GM23338 (cell line): ENCODE measurements around the gene KNTC1. TPM values are rescaled to one million over a fixed set of nuclear protein-coding genes. Genes with fewer than 3 reads are reported as not detected.
"Not testable (repeated sequence)": the region's sequence is repeated elsewhere in the genome, so short reads cannot be mapped to it uniquely, and the experiment has no call there.

Experiments
- ATAC-seq: fragments of 200-7000 bp; cut with Tn5 transposase; 3 replicates; pipeline ENCODE4 v1.9.1; 2020
- DNase-seq: peaks from one replicate; pipeline ENCODE4 v3.0.0-alpha.2; 2015; ENCODE audit warnings: low spot score
- H2AFZ ChIP-seq: fragments of 200-600 bp; sonication (generic); 2 replicates; pipeline ENCODE4 v1.8.0; 2016; ENCODE audit warnings: antibody characterized with exemption, mild to moderate bottlenecking, moderate library complexity
- H3F3A ChIP-seq: fragments of 200-600 bp; sonication (generic); replicated peaks from 2 replicates; pipeline ENCODE4 v1.8.0; 2017; ENCODE audit warnings: antibody characterized with exemption, mixed run types, low read depth
- H3K27ac ChIP-seq: fragments of 200-600 bp; sonication (generic); 2 replicates; pipeline ENCODE4 v1.6.1; 2016; ENCODE audit warnings: low read depth
- H3K27me3 ChIP-seq: fragments of 200-600 bp; sonication (generic); 2 replicates; pipeline ENCODE4 v1.8.0; 2016; ENCODE audit warnings: mild to moderate bottlenecking, mixed run types, moderate library complexity; ENCODE audit not compliant: insufficient read depth
- H3K36me3 ChIP-seq: fragments of 200-600 bp; sonication (generic); 2 replicates; pipeline ENCODE4 v1.8.0; 2016; ENCODE audit warnings: mild to moderate bottlenecking; ENCODE audit not compliant: insufficient read depth
- H3K4me1 ChIP-seq: fragments of 200-600 bp; sonication (generic); 2 replicates; pipeline ENCODE4 v1.8.0; 2016; ENCODE audit warnings: mild to moderate bottlenecking, moderate library complexity; ENCODE audit not compliant: insufficient read depth
- H3K4me2 ChIP-seq: fragments of 200-600 bp; sonication (generic); 2 replicates; pipeline ENCODE4 v1.7.1; 2017; ENCODE audit warnings: mixed run types
- H3K4me3 ChIP-seq: fragments of 200-600 bp; sonication (generic); 2 replicates; pipeline ENCODE4 v1.6.1; 2016; ENCODE audit warnings: mixed run types
- H3K79me2 ChIP-seq: fragments of 200-600 bp; sonication (generic); replicated peaks from 2 replicates; pipeline ENCODE4 v1.8.0; 2017; ENCODE audit warnings: mild to moderate bottlenecking; ENCODE audit not compliant: insufficient read depth
- H3K9me2 ChIP-seq: fragments of 200-600 bp; sonication (generic); 2 replicates; pipeline ENCODE4 v1.8.0; 2017; ENCODE audit not compliant: insufficient read depth
- H4K20me1 ChIP-seq: fragments of 200-600 bp; sonication (generic); replicated peaks from 2 replicates; pipeline ENCODE4 v1.8.0; 2017; ENCODE audit warnings: mild to moderate bottlenecking; ENCODE audit not compliant: insufficient read depth
- H3K27ac Mint-ChIP-seq: 2 replicates; pipeline ENCODE4 v1.8.0; 2020; ENCODE audit warnings: inconsistent platforms, mild to moderate bottlenecking, moderate library complexity, mixed read lengths
- H3K27me3 Mint-ChIP-seq: 3 replicates; pipeline ENCODE4 v1.8.0; 2022; ENCODE audit warnings: low read depth, mild to moderate bottlenecking, moderate library complexity, mixed read lengths, inconsistent platforms; ENCODE audit not compliant: insufficient read depth, poor library complexity
- H3K36me3 Mint-ChIP-seq: 3 replicates; pipeline ENCODE4 v1.8.0; 2021; ENCODE audit warnings: low read depth, mild to moderate bottlenecking, inconsistent platforms, moderate library complexity, mixed read lengths
- H3K4me1 Mint-ChIP-seq: 3 replicates; pipeline ENCODE4 v1.8.0; 2020; ENCODE audit warnings: mild to moderate bottlenecking, inconsistent platforms, mixed read lengths
- H3K4me3 Mint-ChIP-seq: 3 replicates; pipeline ENCODE4 v1.8.0; 2021; ENCODE audit warnings: moderate library complexity, mild to moderate bottlenecking, inconsistent platforms, mixed read lengths
- H3K9me3 Mint-ChIP-seq: 3 replicates; pipeline ENCODE4 v1.8.0; 2020; ENCODE audit warnings: moderate library complexity, mild to moderate bottlenecking, inconsistent platforms, mixed read lengths
- CREB1 ChIP-seq: fragments of 250-450 bp; sonication (Bioruptor Pico); IDR thresholded peaks from 2 replicates; pipeline ENCODE4 v1.5.0; 2020; ENCODE audit warnings: low read depth, mild to moderate bottlenecking, moderate library complexity
- EZH2 ChIP-seq: fragments of 200-600 bp; sonication (generic); IDR thresholded peaks from one replicate; pipeline ENCODE4 v1.8.0; 2017; ENCODE audit warnings: antibody characterized with exemption, mild to moderate bottlenecking, low read depth; ENCODE audit not compliant: unreplicated experiment
- EZH2phosphoT487 ChIP-seq: fragments of 200-600 bp; sonication (generic); IDR thresholded peaks from one replicate; pipeline ENCODE4 v1.8.1; 2018; ENCODE audit warnings: antibody characterized with exemption; ENCODE audit not compliant: unreplicated experiment
- JUNB ChIP-seq: IDR thresholded peaks from one replicate; pipeline ENCODE4 v1.6.1; 2016; ENCODE audit warnings: antibody characterized with exemption; ENCODE audit not compliant: unreplicated experiment
- STAT1 ChIP-seq: IDR thresholded peaks from one replicate; pipeline ENCODE4 v1.6.1; 2016; ENCODE audit warnings: antibody characterized with exemption; ENCODE audit not compliant: unreplicated experiment
- ZNF114 ChIP-seq: fragments of 250-450 bp; sonication (Bioruptor Pico); IDR thresholded peaks from 2 replicates; pipeline ENCODE4 v1.5.0; 2020; ENCODE audit warnings: mild to moderate bottlenecking, moderate library complexity
- polyA plus RNA-seq: library from polyadenylated mRNA; unstranded; fragments of >200 nt; fragmentation: Nextera tagmentation; extraction: Ambion mirVana; gene quantifications from 2 replicates; pipeline ENCODE4 v1.2.1, GENCODE V29; 2016
- total RNA-seq: library from RNA; depleted of rRNA; stranded (reverse); fragments of >200 nt; shearing (Covaris generic); gene quantifications from 2 replicates; pipeline ENCODE4 v1.2.3, GENCODE V29; 2014
- TF ChIP-seq, protein P1 (sequence below), 2 experiments: fragments of 200-600 bp in 1 of 2; sonication (generic) in 1 of 2; conservative IDR thresholded peaks; 2 replicates each; pipeline versions ENCODE4 v1.5.1 to v1.6.1; 2016 to 2017; ENCODE audit warnings: antibody characterized with exemption in 2 of 2, low read depth in 2 of 2, mild to moderate bottlenecking in 2 of 2, moderate library complexity in 1 of 2
- TF ChIP-seq, protein P2 (sequence below): IDR thresholded peaks from one replicate; pipeline ENCODE4 v1.6.1; 2018; ENCODE audit warnings: antibody characterized with exemption; ENCODE audit not compliant: unreplicated experiment
- TF ChIP-seq, protein P3 (sequence below): IDR thresholded peaks from 2 replicates; pipeline ENCODE4 v1.6.1; 2016; ENCODE audit warnings: antibody characterized with exemption

KNTC1 gene
- total and polyA plus RNA-seq, 2 experiments from 2014 or later: 55.2 to 98.0 TPM

DNA sequence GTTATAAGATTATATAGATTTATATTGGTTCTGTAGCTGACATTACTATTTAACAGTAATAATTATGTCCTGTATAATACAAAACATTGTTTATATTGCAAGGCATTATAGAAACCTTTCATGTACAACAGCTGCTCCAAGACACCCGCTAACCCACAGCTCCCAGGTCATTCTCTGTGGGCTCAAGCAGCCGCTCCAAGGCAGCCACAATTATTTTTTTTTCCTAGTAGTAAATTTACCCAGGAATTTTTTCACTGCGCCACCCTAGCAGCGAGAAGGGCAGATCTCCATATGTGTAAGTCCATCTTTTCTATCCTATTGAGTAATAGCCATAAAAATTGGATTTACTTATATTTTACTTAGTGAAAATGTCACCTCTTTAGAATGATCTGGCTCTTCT, 36.3 kb downstream of the KNTC1 start (continued):
- TF ChIP-seq, protein P1, sequence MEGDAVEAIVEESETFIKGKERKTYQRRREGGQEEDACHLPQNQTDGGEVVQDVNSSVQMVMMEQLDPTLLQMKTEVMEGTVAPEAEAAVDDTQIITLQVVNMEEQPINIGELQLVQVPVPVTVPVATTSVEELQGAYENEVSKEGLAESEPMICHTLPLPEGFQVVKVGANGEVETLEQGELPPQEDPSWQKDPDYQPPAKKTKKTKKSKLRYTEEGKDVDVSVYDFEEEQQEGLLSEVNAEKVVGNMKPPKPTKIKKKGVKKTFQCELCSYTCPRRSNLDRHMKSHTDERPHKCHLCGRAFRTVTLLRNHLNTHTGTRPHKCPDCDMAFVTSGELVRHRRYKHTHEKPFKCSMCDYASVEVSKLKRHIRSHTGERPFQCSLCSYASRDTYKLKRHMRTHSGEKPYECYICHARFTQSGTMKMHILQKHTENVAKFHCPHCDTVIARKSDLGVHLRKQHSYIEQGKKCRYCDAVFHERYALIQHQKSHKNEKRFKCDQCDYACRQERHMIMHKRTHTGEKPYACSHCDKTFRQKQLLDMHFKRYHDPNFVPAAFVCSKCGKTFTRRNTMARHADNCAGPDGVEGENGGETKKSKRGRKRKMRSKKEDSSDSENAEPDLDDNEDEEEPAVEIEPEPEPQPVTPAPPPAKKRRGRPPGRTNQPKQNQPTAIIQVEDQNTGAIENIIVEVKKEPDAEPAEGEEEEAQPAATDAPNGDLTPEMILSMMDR (conservative IDR thresholded peaks at IDR 0.05; ENCODE audit: low read depth in 2 of 2): no peak
- TF ChIP-seq STAT1 (no peak), EZH2phosphoT487 (no peak), ZNF114 (CRISPR knock-in tag) (no peak), CREB1 (CRISPR knock-in tag) (no peak), EZH2 (no peak)
- TF ChIP-seq, protein P2, sequence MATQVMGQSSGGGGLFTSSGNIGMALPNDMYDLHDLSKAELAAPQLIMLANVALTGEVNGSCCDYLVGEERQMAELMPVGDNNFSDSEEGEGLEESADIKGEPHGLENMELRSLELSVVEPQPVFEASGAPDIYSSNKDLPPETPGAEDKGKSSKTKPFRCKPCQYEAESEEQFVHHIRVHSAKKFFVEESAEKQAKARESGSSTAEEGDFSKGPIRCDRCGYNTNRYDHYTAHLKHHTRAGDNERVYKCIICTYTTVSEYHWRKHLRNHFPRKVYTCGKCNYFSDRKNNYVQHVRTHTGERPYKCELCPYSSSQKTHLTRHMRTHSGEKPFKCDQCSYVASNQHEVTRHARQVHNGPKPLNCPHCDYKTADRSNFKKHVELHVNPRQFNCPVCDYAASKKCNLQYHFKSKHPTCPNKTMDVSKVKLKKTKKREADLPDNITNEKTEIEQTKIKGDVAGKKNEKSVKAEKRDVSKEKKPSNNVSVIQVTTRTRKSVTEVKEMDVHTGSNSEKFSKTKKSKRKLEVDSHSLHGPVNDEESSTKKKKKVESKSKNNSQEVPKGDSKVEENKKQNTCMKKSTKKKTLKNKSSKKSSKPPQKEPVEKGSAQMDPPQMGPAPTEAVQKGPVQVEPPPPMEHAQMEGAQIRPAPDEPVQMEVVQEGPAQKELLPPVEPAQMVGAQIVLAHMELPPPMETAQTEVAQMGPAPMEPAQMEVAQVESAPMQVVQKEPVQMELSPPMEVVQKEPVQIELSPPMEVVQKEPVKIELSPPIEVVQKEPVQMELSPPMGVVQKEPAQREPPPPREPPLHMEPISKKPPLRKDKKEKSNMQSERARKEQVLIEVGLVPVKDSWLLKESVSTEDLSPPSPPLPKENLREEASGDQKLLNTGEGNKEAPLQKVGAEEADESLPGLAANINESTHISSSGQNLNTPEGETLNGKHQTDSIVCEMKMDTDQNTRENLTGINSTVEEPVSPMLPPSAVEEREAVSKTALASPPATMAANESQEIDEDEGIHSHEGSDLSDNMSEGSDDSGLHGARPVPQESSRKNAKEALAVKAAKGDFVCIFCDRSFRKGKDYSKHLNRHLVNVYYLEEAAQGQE: no peak

DNA sequence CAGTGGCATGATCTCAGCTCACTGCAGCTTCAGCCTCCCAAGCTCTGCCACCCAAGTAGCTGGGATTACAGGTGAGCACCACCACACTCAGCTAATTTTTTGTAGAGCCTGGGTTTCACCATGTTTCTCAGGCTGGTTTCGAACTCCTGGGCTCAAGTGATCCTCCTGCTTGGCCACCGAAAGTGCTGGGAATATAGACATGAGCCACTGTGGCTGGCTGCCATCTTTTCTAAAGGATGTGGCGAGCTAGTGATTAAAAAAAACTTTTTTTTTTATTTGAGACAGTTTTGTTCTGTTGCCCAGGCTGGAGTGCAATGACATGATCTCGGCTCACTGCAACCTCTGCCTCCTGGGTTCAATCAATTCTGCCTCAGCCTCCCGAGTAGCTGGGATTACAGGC, 39.8 kb downstream of the KNTC1 start:
- H3K27me3 Mint-ChIP-seq, ATAC-seq, H3K4me2 ChIP-seq, H2AFZ ChIP-seq, DNase-seq, H3K27me3 ChIP-seq, H3K4me1 Mint-ChIP-seq, H3K4me3 ChIP-seq, H4K20me1 ChIP-seq, H3K9me3 Mint-ChIP-seq, H3K79me2 ChIP-seq, H3K4me3 Mint-ChIP-seq, H3K27ac Mint-ChIP-seq, H3F3A ChIP-seq, H3K4me1 ChIP-seq, H3K9me2 ChIP-seq, H3K27ac ChIP-seq: not testable (repeated sequence)
- H3K36me3 Mint-ChIP-seq: peaks cover 56% of the 10 kb centered on the region
- peaks cover 43% of the 10 kb centered on the region for H3K36me3 ChIP-seq

DNA sequence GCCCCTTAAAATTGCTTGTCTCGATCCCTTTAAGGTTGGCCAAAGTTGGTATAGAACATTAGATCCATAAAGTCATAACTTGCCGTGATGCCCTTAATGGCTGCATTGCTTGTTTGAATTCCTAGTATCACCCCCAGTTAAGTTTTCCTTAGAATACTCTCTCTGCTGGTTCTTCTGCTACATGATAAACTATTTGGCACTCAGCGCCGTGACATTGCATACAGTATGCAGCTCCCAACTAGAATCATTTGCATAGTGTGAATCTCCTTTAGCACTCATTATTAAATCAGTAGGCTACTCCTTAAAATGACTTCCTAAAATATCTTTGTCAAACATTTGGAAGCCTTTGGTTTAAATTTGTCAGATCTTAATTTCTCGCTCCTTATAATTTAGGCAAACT, 42.2 kb downstream of the KNTC1 start:
- H3K27me3 ChIP-seq: no peaks in the 10 kb centered on the region
- H3K9me2 ChIP-seq: no peaks in the 10 kb centered on the region
- no peak overlapping the region for H3K4me3 ChIP-seq
- H3K36me3 Mint-ChIP-seq: peaks cover 58% of the 10 kb centered on the region; the same call in 2 of the 3 replicates
- H2AFZ ChIP-seq: no peak overlapping the region
- peaks cover 3% of the 10 kb centered on the region for H3K27me3 Mint-ChIP-seq
- DNase-seq: no peak
- no peaks in the 10 kb centered on the region for H3K4me1 Mint-ChIP-seq
- no peaks in the 10 kb centered on the region for H3K79me2 ChIP-seq
- H3K27ac Mint-ChIP-seq: no peak overlapping the region
- no peak for TF ChIP-seq STAT1
- TF ChIP-seq, protein P3, sequence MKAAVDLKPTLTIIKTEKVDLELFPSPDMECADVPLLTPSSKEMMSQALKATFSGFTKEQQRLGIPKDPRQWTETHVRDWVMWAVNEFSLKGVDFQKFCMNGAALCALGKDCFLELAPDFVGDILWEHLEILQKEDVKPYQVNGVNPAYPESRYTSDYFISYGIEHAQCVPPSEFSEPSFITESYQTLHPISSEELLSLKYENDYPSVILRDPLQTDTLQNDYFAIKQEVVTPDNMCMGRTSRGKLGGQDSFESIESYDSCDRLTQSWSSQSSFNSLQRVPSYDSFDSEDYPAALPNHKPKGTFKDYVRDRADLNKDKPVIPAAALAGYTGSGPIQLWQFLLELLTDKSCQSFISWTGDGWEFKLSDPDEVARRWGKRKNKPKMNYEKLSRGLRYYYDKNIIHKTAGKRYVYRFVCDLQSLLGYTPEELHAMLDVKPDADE: no peak
- no peak for TF ChIP-seq JUNB
- no peaks in the 10 kb centered on the region for H3K9me3 Mint-ChIP-seq
- 0 out of 2 replicates have a peak, but pooled peaks cover 5% of the 10 kb centered on the region for H4K20me1 ChIP-seq
- no peaks in the 10 kb centered on the region for H3F3A ChIP-seq
- H3K27ac ChIP-seq: no peak overlapping the region
- H3K4me1 ChIP-seq: no peaks in the 10 kb centered on the region
- peaks cover 39% of the 10 kb centered on the region for H3K36me3 ChIP-seq
- no peak overlapping the region for H3K4me2 ChIP-seq
- no peak for ATAC-seq
- no peak overlapping the region for H3K4me3 Mint-ChIP-seq

DNA sequence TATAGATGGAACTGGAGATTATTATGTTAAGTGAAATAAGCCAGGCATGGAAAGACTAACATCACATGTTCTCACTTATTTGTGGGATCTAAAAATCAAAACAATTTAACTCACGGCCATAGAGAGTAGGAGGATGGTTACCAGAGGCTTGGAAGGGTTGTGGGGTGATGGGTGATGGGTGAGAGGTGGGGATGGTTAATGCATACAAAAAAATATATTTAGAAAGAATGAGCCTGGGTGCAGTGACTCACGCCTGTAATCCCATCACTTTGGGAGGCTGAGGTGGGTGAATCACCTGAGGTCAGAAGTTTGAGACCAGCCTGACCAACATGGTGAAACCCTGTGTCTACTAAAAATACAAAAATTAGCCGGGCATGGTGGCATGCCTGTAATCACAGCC, 43.0 kb downstream of the KNTC1 start:
- peaks cover 46% of the 10 kb centered on the region for H3K36me3 ChIP-seq
- H3K4me3 ChIP-seq, DNase-seq, H3K4me2 ChIP-seq, H3K4me1 ChIP-seq, H3K27me3 Mint-ChIP-seq, ATAC-seq, H3K27ac ChIP-seq, H3F3A ChIP-seq, H4K20me1 ChIP-seq, H3K9me2 ChIP-seq, H3K79me2 ChIP-seq, H3K27me3 ChIP-seq, H3K9me3 Mint-ChIP-seq, H3K27ac Mint-ChIP-seq, H3K4me3 Mint-ChIP-seq, H2AFZ ChIP-seq, H3K4me1 Mint-ChIP-seq: not testable (repeated sequence)
- peaks cover 60% of the 10 kb centered on the region; the same call in 2 of the 3 replicates for H3K36me3 Mint-ChIP-seq
